ENCODE measurements around the gene OR5T2.

DNA sequence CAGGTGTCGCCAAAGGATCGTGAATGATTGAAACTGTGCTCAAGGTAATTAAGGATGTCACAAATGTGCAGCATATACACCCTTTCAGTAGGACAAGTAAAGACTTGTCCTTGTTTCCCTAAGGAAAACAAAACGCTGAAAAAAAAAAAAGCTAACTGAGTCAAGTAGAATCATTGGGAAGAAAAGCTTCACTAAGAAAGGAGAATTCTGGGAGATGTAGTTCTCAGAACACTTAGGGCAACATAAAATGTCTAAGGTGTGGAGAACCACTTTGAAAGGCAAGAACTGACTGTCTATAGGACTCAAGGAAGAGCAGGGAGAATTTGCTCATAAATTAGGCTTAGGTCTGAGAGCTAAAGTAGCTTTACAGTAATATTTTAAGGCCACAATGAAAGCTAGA is 37.0 kb upstream of the OR5T2 start:
- no peak for TF ChIP-seq ZNF384 (IDR thresholded peaks at IDR 0.05)
- no peak for TF ChIP-seq FOXM1 (IDR thresholded peaks at IDR 0.05; ENCODE audit: borderline replicate concordance)
- TF ChIP-seq PKNOX1 (IDR thresholded peaks at IDR 0.05): no peak
- no peak for TF ChIP-seq TARDBP (IDR thresholded peaks at IDR 0.05)
- TF ChIP-seq FOXA1 (IDR thresholded peaks at IDR 0.05): no peak
- no peak for TF ChIP-seq SP1 (IDR thresholded peaks at IDR 0.05)
- TF ChIP-seq BHLHE40 (IDR thresholded peaks at IDR 0.05; ENCODE audit: borderline replicate concordance): no peak
- no peak for TF ChIP-seq CTBP1 (IDR thresholded peaks at IDR 0.05; ENCODE audit: borderline replicate concordance)
- no peak for TF ChIP-seq FOXK2 (IDR thresholded peaks at IDR 0.05)
- TF ChIP-seq SUZ12 (IDR thresholded peaks at IDR 0.05): no peak
- TF ChIP-seq HDGF (IDR thresholded peaks at IDR 0.05; ENCODE audit: borderline replicate concordance): no peak
